Measurements from ENCODE around the gene PGC.

The PGC gene

GRCh38 chr6:41697861-41698781, 49.1 kb downstream of the PGC start:
- no peak overlapping the region for H3K4me3 ChIP-seq (ENCODE audit: low read depth, low read length)
- TF ChIP-seq CTCF (IDR thresholded peaks at IDR 0.05; ENCODE audit: low read depth, low read length), result no peak
- peak; percentile 97 for DNase-seq (ENCODE audit: low read depth, low spot score)
- in situ Hi-C loops (cut with HindIII; ENCODE audit: low sequenced_read_pairs), result no loop called here

- no peak for TF ChIP-seq CTCF (IDR thresholded peaks at IDR 0.05; ENCODE audit: low read depth, low read length)
- DNase-seq (ENCODE audit: low read depth, low spot score), result no peak
- in situ Hi-C loops (cut with HindIII; ENCODE audit: low sequenced_read_pairs), result no loop called here
- no peak overlapping the region for H3K4me3 ChIP-seq (ENCODE audit: low read depth, low read length)
These were observed 50.4 kb downstream of the PGC start for GRCh38 chr6:41696788-41697187.

GRCh38 chr6:41695825-41696224, 51.4 kb downstream of the PGC start:
- H3K4me3 ChIP-seq (ENCODE audit: low read depth, low read length), result no peak overlapping the region
- DNase-seq (ENCODE audit: low read depth, low spot score), result no peak
- no peak for TF ChIP-seq CTCF (IDR thresholded peaks at IDR 0.05; ENCODE audit: low read depth, low read length)
- in situ Hi-C loops (cut with HindIII; ENCODE audit: low sequenced_read_pairs), result no loop called here

GRCh38 chr6:41694815-41695526, 52.2 kb downstream of the PGC start:
- DNase-seq (ENCODE audit: low read depth, low spot score), result no peak
- TF ChIP-seq CTCF (IDR thresholded peaks at IDR 0.05; ENCODE audit: low read depth, low read length), result no peak
- in situ Hi-C loops (cut with HindIII; ENCODE audit: low sequenced_read_pairs), result no loop called here
- no peak overlapping the region for H3K4me3 ChIP-seq (ENCODE audit: low read depth, low read length)

GRCh38 chr6:41693281-41694240, 53.6 kb downstream of the PGC start:
- H3K4me3 ChIP-seq (ENCODE audit: low read depth, low read length), result no peak overlapping the region
- in situ Hi-C loops (cut with HindIII; ENCODE audit: low sequenced_read_pairs), result no loop called here
- no peak for DNase-seq (ENCODE audit: low read depth, low spot score)
- TF ChIP-seq CTCF (IDR thresholded peaks at IDR 0.05; ENCODE audit: low read depth, low read length), result no peak

GRCh38 chr6:41692730-41693129, 54.5 kb downstream of the PGC start:
- no peak overlapping the region for H3K4me3 ChIP-seq (ENCODE audit: low read depth, low read length)
- in situ Hi-C loops (cut with HindIII; ENCODE audit: low sequenced_read_pairs), result no loop called here
- no peak for DNase-seq (ENCODE audit: low read depth, low spot score)
- no peak for TF ChIP-seq CTCF (IDR thresholded peaks at IDR 0.05; ENCODE audit: low read depth, low read length)

All from astrocyte of the spinal cord (primary cell).